GM19395 (cell line): ENCODE measurements around the gene PCDH15.

ENCODE experiments used
- ATAC-seq: cut with Tn5 transposase; IDR thresholded peaks from one replicate; pipeline ENCODE4 v1.9.1; 2021; ENCODE audit warnings: mild to moderate bottlenecking, moderate library complexity; ENCODE audit not compliant: unreplicated experiment

Gene PCDH15

GRCh38 chr10:53894145-53894544, 906.9 kb downstream of the PCDH15 start:
- ATAC-seq, result no peak

GRCh38 chr10:53893061-53893460, 908.0 kb downstream of the PCDH15 start:
- ATAC-seq, result no peak

- no peak for ATAC-seq
Observed at GRCh38 chr10:53886325-53887300, 914.4 kb downstream of the PCDH15 start.

- ATAC-seq, result no peak
Observed at GRCh38 chr10:53864846-53865245, 936.2 kb downstream of the PCDH15 start.

GRCh38 chr10:53852450-53853175, 948.4 kb downstream of the PCDH15 start:
- ATAC-seq, result no peak

- no peak for ATAC-seq
Observed at GRCh38 chr10:53846809-53847208, 954.2 kb downstream of the PCDH15 start.

- ATAC-seq, result no peak
Observed at GRCh38 chr10:53843736-53844362, 957.2 kb downstream of the PCDH15 start.

- no peak for ATAC-seq
Observed at GRCh38 chr10:53841483-53842145, 959.4 kb downstream of the PCDH15 start.

- ATAC-seq, result no peak
Observed at GRCh38 chr10:53840653-53841052, 960.4 kb downstream of the PCDH15 start.

GRCh38 chr10:53839440-53840039, 961.5 kb downstream of the PCDH15 start:
- ATAC-seq, result no peak

GRCh38 chr10:53836638-53837037, 964.4 kb downstream of the PCDH15 start:
- no peak for ATAC-seq

- no peak for ATAC-seq
Observed at GRCh38 chr10:53833908-53834307, 967.1 kb downstream of the PCDH15 start.

GRCh38 chr10:53827261-53827660, 973.8 kb downstream of the PCDH15 start:
- no peak for ATAC-seq

- ATAC-seq, result no peak
Observed at GRCh38 chr10:53808677-53809372, 992.2 kb downstream of the PCDH15 start.

GRCh38 chr10:53786236-53786900, 1014.7 kb downstream of the PCDH15 start:
- ATAC-seq, result no peak

- ATAC-seq, result no peak
Observed at GRCh38 chr10:53771701-53772100, 1029.3 kb downstream of the PCDH15 start.

- ATAC-seq, result no peak
Observed at GRCh38 chr10:53770903-53771302, 1030.1 kb downstream of the PCDH15 start.

- no peak for ATAC-seq
Observed at GRCh38 chr10:53765311-53765710, 1035.7 kb downstream of the PCDH15 start.

- ATAC-seq, result no peak
Observed at GRCh38 chr10:53754596-53755250, 1046.3 kb downstream of the PCDH15 start.
